RWPE2 (cell line): Measurements from ENCODE around the gene MPIG6B.
A peak's percentile ranks its signal among the peaks of the same experiment; 100 is the strongest.

Source experiments
- ATAC-seq: fragments of 200-7000 bp; cut with Tn5 transposase; 3 replicates; pipeline ENCODE4 v1.9.1; 2021; ENCODE audit warnings: low read depth
- DNase-seq: peaks from one replicate; pipeline ENCODE4 v3.0.0-alpha.2; 2020; ENCODE audit warnings: low spot score
- H3K27ac ChIP-seq: fragments of 450-650 bp; 2 replicates; pipeline ENCODE4 v1.5.1; 2017; ENCODE audit warnings: mild to moderate bottlenecking; ENCODE audit not compliant: poor library complexity, severe bottlenecking
- H3K27me3 ChIP-seq: fragments of 250-450 bp; sonication (Bioruptor Pico); 2 replicates; pipeline ENCODE4 v1.5.1; 2021; ENCODE audit warnings: mild to moderate bottlenecking, moderate library complexity; ENCODE audit not compliant: insufficient read depth, poor library complexity, severe bottlenecking
- H3K36me3 ChIP-seq: fragments of 250-450 bp; sonication (Bioruptor Pico); 2 replicates; pipeline ENCODE4 v1.5.1; 2020; ENCODE audit warnings: low read depth, mild to moderate bottlenecking, moderate library complexity
- H3K4me1 ChIP-seq: fragments of 250-450 bp; sonication (Bioruptor Pico); 2 replicates; pipeline ENCODE4 v1.5.1; 2021; ENCODE audit warnings: mild to moderate bottlenecking, moderate library complexity; ENCODE audit not compliant: insufficient read depth, poor library complexity, severe bottlenecking
- H3K4me3 ChIP-seq: fragments of 250-450 bp; sonication (Bioruptor Pico); 2 replicates; pipeline ENCODE4 v1.5.1; 2021; ENCODE audit warnings: mild to moderate bottlenecking, moderate library complexity; ENCODE audit not compliant: severe bottlenecking
- H3K9me3 ChIP-seq: fragments of 250-450 bp; sonication (Bioruptor Pico); 2 replicates; pipeline ENCODE4 v1.5.1; 2021; ENCODE audit warnings: mild to moderate bottlenecking, moderate library complexity; ENCODE audit not compliant: severe bottlenecking
- TF ChIP-seq, protein P1 (sequence below): fragments of 450-650 bp; IDR thresholded peaks from one replicate; pipeline ENCODE4 v1.5.1; 2017; ENCODE audit warnings: mild to moderate bottlenecking, moderate library complexity; ENCODE audit not compliant: poor library complexity, severe bottlenecking

Gene MPIG6B

DNA sequence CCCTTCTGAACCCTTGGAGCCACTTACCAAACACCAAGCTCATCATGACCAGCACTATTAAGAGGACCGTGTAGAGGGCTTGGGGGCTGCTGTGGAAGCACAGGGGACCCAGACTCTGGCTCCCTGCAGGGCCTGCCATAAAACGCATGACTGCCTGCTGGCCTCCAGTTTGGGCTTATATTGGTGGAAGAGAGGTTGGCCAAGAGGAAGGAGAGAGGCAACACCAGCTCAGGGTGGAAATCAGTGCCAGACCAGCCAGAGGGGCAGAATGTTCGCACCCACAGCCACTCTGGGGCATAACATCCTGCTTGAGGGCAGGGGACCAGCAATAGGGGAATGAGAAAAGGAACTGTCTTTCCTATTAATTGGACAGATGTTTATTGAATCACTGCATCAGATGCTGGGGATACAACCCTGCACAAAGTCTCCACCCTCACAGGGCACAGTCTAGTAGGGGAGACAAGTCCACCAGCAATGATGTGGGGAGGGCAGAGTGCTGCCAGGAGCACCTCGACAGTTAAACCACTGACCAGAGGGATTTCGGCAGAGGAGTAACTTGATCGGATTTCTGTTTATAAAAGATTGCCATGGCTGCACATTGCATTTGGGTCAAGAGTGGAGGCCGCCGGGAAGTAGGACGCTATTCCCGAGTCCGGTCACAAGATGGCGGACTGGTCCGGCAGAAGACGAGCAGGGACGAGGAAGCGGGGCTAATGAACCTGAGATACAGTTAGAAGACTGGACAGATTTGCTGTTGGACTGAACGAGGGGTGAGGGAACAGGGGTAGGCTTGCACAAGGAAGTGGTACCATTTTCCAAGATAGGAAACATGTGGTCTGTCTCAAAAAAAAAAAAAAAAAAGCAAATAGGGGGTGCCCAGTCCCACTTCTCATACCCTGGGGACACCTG, 42.7 kb upstream of the MPIG6B start, which contains the start of gene LY6G5C:
TSS of gene LY6G5C (minus strand) at position 842 of the 909 bp plus-strand sequence. CDS start at position 148, 694 bp downstream.
- TF ChIP-seq, protein P1, sequence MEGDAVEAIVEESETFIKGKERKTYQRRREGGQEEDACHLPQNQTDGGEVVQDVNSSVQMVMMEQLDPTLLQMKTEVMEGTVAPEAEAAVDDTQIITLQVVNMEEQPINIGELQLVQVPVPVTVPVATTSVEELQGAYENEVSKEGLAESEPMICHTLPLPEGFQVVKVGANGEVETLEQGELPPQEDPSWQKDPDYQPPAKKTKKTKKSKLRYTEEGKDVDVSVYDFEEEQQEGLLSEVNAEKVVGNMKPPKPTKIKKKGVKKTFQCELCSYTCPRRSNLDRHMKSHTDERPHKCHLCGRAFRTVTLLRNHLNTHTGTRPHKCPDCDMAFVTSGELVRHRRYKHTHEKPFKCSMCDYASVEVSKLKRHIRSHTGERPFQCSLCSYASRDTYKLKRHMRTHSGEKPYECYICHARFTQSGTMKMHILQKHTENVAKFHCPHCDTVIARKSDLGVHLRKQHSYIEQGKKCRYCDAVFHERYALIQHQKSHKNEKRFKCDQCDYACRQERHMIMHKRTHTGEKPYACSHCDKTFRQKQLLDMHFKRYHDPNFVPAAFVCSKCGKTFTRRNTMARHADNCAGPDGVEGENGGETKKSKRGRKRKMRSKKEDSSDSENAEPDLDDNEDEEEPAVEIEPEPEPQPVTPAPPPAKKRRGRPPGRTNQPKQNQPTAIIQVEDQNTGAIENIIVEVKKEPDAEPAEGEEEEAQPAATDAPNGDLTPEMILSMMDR = peak; percentile 79
- no peaks in the 10 kb centered on the region for H3K9me3 ChIP-seq
- H3K27ac ChIP-seq = peak within 1 kb of the TSS; percentile 52
- peak within 1 kb of the TSS; percentile 33 for H3K4me3 ChIP-seq
- H3K36me3 ChIP-seq = no peaks in the 10 kb centered on the region
- no peak for DNase-seq
- H3K4me1 ChIP-seq = no peaks in the 10 kb centered on the region
- peak; percentile 77 for ATAC-seq
- H3K27me3 ChIP-seq = no peaks in the 10 kb centered on the region

DNA sequence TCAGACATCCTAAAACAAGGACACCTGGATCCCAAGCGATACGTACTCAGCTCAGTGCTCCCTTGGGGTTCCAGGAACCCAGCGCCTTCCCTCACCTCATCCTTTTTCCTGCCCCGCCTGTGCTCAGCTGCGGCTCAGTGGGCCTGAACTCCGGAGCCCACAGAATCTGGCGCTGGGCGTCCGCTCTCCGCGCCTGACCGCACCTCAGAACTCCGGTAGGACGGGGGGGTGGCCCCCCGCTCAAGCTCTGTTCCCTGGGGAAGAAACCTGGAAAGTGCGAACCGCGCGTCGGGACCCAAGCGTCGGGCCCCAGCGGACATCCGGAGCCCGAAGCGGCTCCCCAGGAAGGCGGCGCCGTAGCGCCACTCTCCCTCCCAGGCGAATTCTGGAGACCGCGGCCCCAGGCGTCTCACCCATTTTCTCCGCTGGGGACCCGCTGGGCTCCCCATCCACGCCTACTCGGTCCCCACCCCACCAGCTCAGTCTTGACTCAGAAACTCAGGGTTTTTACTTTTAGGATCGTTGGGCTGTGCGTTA, 42.0 kb upstream of the MPIG6B start:
- ATAC-seq = peak; percentile 60
- no peak for DNase-seq
- H3K27ac ChIP-seq = peak overlapping the region; percentile 52
- H3K4me3 ChIP-seq = peak overlapping the region; percentile 33
- no peaks in the 10 kb centered on the region for H3K27me3 ChIP-seq
- H3K4me1 ChIP-seq = no peaks in the 10 kb centered on the region
- TF ChIP-seq, protein P1 = peak; percentile 25
- H3K9me3 ChIP-seq = no peaks in the 10 kb centered on the region
- H3K36me3 ChIP-seq = no peaks in the 10 kb centered on the region

DNA sequence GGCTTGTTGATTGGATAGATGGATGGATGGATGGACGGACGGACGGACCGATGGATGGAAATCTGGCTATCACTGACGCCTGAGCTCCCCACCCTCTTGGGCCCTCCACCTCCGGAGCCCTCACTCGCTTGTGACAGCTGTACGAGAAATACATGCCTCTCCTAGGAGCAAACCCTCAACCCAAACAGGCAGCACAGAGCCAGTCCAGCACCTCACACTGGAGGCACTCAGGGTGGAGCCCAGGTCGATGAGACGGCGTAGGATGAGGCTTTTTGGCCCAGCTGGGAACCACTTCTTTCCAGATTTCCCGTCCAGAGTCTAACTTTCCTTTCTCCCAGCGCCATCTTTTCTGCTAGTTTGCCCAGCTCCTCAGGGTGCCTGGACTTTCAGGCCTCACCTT, 39.6 kb upstream of the MPIG6B start:
- H3K27ac ChIP-seq = no peak overlapping the region
- H3K4me3 ChIP-seq = no peak overlapping the region
- no peaks in the 10 kb centered on the region for H3K27me3 ChIP-seq
- H3K36me3 ChIP-seq = peaks cover 4% of the 10 kb centered on the region
- H3K9me3 ChIP-seq = no peaks in the 10 kb centered on the region
- no peaks in the 10 kb centered on the region for H3K4me1 ChIP-seq
- TF ChIP-seq, protein P1 = no peak
- DNase-seq (no peak), ATAC-seq (no peak)

DNA sequence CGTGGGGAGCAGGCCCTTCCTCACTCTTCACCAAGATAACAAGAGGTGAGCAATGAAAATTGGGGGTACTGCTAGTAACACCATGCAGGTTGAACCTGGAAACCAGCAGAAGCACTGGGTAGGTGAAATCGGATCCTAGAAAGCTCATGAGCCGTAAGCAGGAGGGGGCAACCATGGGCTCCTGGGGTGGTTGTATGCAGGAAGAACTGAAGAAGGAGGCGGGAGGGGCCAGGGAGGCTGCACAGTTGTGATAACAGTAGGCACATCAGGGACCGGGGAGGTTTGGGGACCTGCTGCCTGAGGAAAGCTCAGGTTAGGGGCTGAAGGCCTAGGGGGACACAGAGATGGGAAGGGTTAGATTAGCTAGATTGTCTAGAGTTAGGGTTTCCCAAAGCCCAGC, 36.7 kb upstream of the MPIG6B start:
- no peaks in the 10 kb centered on the region for H3K4me1 ChIP-seq
- no peaks in the 10 kb centered on the region for H3K9me3 ChIP-seq
- no peak overlapping the region for H3K4me3 ChIP-seq
- DNase-seq = no peak
- no peak overlapping the region for H3K27ac ChIP-seq
- ATAC-seq = no peak
- no peaks in the 10 kb centered on the region for H3K27me3 ChIP-seq
- TF ChIP-seq, protein P1 = no peak
- H3K36me3 ChIP-seq = peaks cover 22% of the 10 kb centered on the region

DNA sequence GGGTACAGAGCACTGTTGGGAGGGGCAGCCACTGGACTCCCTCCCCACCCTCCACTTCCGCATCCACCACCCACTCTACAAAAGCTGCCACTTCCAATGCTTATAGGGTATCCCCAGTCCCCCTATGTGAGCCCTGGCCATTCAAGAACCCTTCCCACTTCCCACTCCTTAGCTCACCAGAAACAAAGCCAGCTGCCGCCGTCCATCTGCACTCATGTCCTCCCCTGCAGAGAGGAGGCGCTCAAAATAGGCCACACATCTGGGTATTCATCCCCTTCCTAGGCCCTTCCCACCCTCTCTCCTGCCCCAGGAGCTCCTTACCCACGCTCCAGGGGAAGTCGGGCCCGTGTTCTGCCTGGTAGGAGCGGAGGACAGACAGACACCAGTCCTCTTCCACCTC, 35.9 kb upstream of the MPIG6B start:
- Histone ChIP-seq H3K27ac (no peak overlapping the region), H3K27me3 (no peaks in the 10 kb centered on the region), H3K4me1 (no peaks in the 10 kb centered on the region), H3K36me3 (peaks cover 28% of the 10 kb centered on the region), H3K9me3 (no peaks in the 10 kb centered on the region), H3K4me3 (no peak overlapping the region)
- DNase-seq (no peak), ATAC-seq (no peak)
- TF ChIP-seq, protein P1 = no peak
